Astrocyte (in vitro differentiated cells and primary cell): ENCODE results near the gene ALX4. TPM values are rescaled to one million over a fixed set of nuclear protein-coding genes. Genes with fewer than 3 reads are reported as not detected.

Experiments used
- DNase-seq: peaks from one replicate; pipeline ENCODE4 v3.0.0-alpha.2; 2010; ENCODE audit warnings: low read depth
- FAIRE-seq: peaks from 2 replicates; lab custom pipeline; 2011; peaks lifted over from hg19 to GRCh38; lab: Jason Lieb, UNC
- H2AFZ ChIP-seq: 2 replicates; pipeline ENCODE4 v1.6.0; 2012; ENCODE audit warnings: low read depth, low read length, inconsistent platforms
- H3K27ac ChIP-seq: 2 replicates; pipeline ENCODE4 v1.5.1; 2011; ENCODE audit warnings: low read depth, low read length, inconsistent platforms
- H3K27me3 ChIP-seq: 2 replicates; pipeline ENCODE4 v1.6.0; 2011; ENCODE audit warnings: low read length, inconsistent platforms; ENCODE audit not compliant: insufficient read depth
- H3K36me3 ChIP-seq: 2 replicates; pipeline ENCODE4 v1.5.1; 2011; ENCODE audit warnings: low read length, inconsistent platforms; ENCODE audit not compliant: insufficient read depth
- H3K4me1 ChIP-seq: 2 replicates; pipeline ENCODE4 v1.5.1; 2011; ENCODE audit warnings: low read length, inconsistent platforms; ENCODE audit not compliant: insufficient read depth
- H3K4me2 ChIP-seq: 2 replicates; pipeline ENCODE4 v1.6.0; 2012; ENCODE audit warnings: low read length, inconsistent platforms
- H3K4me3 ChIP-seq: 2 replicates; pipeline ENCODE4 v1.5.1; 2011; ENCODE audit warnings: low read depth, mild to moderate bottlenecking, low read length, inconsistent platforms; ENCODE audit not compliant: insufficient read depth
- H3K79me2 ChIP-seq: 2 replicates; pipeline ENCODE4 v1.6.0; 2012; ENCODE audit warnings: mild to moderate bottlenecking, low read length, inconsistent platforms; ENCODE audit not compliant: insufficient read depth
- H3K9ac ChIP-seq: 2 replicates; pipeline ENCODE4 v1.6.0; 2012; ENCODE audit warnings: mild to moderate bottlenecking, low read length, inconsistent platforms
- H3K9me3 ChIP-seq: 2 replicates; pipeline ENCODE4 v1.5.1; 2012; ENCODE audit warnings: low read depth, mild to moderate bottlenecking, low read length, inconsistent platforms; ENCODE audit not compliant: insufficient read depth
- H4K20me1 ChIP-seq: 2 replicates; pipeline ENCODE4 v1.6.0; 2012; ENCODE audit warnings: low read length, inconsistent platforms; ENCODE audit not compliant: insufficient read depth
- H3K27ac Mint-ChIP-seq: one replicate; pipeline ENCODE4 v1.8.0; 2021; ENCODE audit warnings: mild to moderate bottlenecking, mixed read lengths; ENCODE audit not compliant: unreplicated experiment
- H3K27me3 Mint-ChIP-seq: one replicate; pipeline ENCODE4 v1.8.0; 2021; ENCODE audit warnings: low read depth, mixed read lengths; ENCODE audit not compliant: unreplicated experiment
- H3K36me3 Mint-ChIP-seq: one replicate; pipeline ENCODE4 v1.8.0; 2021; ENCODE audit warnings: low read depth, mixed read lengths; ENCODE audit not compliant: unreplicated experiment
- H3K4me1 Mint-ChIP-seq: one replicate; pipeline ENCODE4 v1.8.0; 2021; ENCODE audit warnings: low read depth, mixed read lengths; ENCODE audit not compliant: unreplicated experiment
- H3K4me3 Mint-ChIP-seq: one replicate; pipeline ENCODE4 v1.8.0; 2021; ENCODE audit warnings: mild to moderate bottlenecking, moderate library complexity, mixed read lengths; ENCODE audit not compliant: unreplicated experiment
- H3K9me3 Mint-ChIP-seq: one replicate; pipeline ENCODE4 v1.8.0; 2021; ENCODE audit warnings: mild to moderate bottlenecking, mixed read lengths; ENCODE audit not compliant: unreplicated experiment
- EZH2 ChIP-seq: IDR thresholded peaks from 2 replicates; pipeline ENCODE4 v1.6.1; 2012; ENCODE audit warnings: mild to moderate bottlenecking, low read length, inconsistent platforms; ENCODE audit not compliant: insufficient read depth
- total RNA-seq: library from RNA; stranded (reverse); gene quantifications from 2 replicates; pipeline ENCODE4 v1.2.1, GENCODE V29; 2021
- TF ChIP-seq, protein P1 (sequence below): IDR thresholded peaks from 2 replicates; pipeline ENCODE4 v1.5.1; 2011; ENCODE audit warnings: low read depth, mild to moderate bottlenecking, inconsistent platforms, low read length, moderate library complexity; ENCODE audit not compliant: insufficient read depth

The ALX4 gene
- total RNA-seq, 1 donor from 2014 or later, result not detected

GRCh38 chr11:44308256-44308922 is 1.6 kb downstream of the ALX4 start:
- no peak overlapping the region for H2AFZ ChIP-seq
- no peak overlapping the region for H3K27ac ChIP-seq
- peaks cover 15% of the 10 kb centered on the region for H3K9me3 Mint-ChIP-seq
- H3K9me3 ChIP-seq, result no peaks in the 10 kb centered on the region
- H3K36me3 Mint-ChIP-seq, result no peaks in the 10 kb centered on the region
- FAIRE-seq (no peak), DNase-seq (no peak)
- no peaks in the 10 kb centered on the region for H3K36me3 ChIP-seq
- TF ChIP-seq EZH2, result peak; percentile 46
- TF ChIP-seq, protein P1, sequence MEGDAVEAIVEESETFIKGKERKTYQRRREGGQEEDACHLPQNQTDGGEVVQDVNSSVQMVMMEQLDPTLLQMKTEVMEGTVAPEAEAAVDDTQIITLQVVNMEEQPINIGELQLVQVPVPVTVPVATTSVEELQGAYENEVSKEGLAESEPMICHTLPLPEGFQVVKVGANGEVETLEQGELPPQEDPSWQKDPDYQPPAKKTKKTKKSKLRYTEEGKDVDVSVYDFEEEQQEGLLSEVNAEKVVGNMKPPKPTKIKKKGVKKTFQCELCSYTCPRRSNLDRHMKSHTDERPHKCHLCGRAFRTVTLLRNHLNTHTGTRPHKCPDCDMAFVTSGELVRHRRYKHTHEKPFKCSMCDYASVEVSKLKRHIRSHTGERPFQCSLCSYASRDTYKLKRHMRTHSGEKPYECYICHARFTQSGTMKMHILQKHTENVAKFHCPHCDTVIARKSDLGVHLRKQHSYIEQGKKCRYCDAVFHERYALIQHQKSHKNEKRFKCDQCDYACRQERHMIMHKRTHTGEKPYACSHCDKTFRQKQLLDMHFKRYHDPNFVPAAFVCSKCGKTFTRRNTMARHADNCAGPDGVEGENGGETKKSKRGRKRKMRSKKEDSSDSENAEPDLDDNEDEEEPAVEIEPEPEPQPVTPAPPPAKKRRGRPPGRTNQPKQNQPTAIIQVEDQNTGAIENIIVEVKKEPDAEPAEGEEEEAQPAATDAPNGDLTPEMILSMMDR, result no peak
- no peak overlapping the region for H3K4me2 ChIP-seq
- H3K27ac Mint-ChIP-seq, result no peak overlapping the region
- H3K27me3 ChIP-seq, result peaks cover 94% of the 10 kb centered on the region
- peaks cover 22% of the 10 kb centered on the region for H4K20me1 ChIP-seq
- H3K79me2 ChIP-seq, result no peaks in the 10 kb centered on the region
- peaks cover 81% of the 10 kb centered on the region for H3K27me3 Mint-ChIP-seq
- no peak overlapping the region for H3K4me3 Mint-ChIP-seq
- H3K4me1 Mint-ChIP-seq, result peaks cover 1% of the 10 kb centered on the region
- no peak overlapping the region for H3K9ac ChIP-seq
- no peak overlapping the region for H3K4me3 ChIP-seq
- peaks cover 6% of the 10 kb centered on the region for H3K4me1 ChIP-seq

GRCh38 chr11:44307340-44308099 is 2.4 kb downstream of the ALX4 start:
- FAIRE-seq, result no peak
- no peak for DNase-seq
- no peak overlapping the region for H3K27ac Mint-ChIP-seq
- Histone ChIP-seq H3K9me3 (no peaks in the 10 kb centered on the region), H3K36me3 (no peaks in the 10 kb centered on the region), H3K4me1 (peaks cover 6% of the 10 kb centered on the region), H3K79me2 (no peaks in the 10 kb centered on the region), H3K27me3 (peaks cover 94% of the 10 kb centered on the region), H3K4me2 (no peak overlapping the region), H2AFZ (no peak overlapping the region), H3K4me3 (no peak overlapping the region), H3K9ac (no peak overlapping the region), H3K27ac (no peak overlapping the region), H4K20me1 (peaks cover 22% of the 10 kb centered on the region)
- H3K9me3 Mint-ChIP-seq, result peaks cover 17% of the 10 kb centered on the region
- TF ChIP-seq EZH2, result no peak
- peaks cover 82% of the 10 kb centered on the region for H3K27me3 Mint-ChIP-seq
- H3K4me3 Mint-ChIP-seq, result peak overlapping the region; percentile 42
- H3K36me3 Mint-ChIP-seq, result no peaks in the 10 kb centered on the region
- H3K4me1 Mint-ChIP-seq, result peaks cover 1% of the 10 kb centered on the region

DNA sequence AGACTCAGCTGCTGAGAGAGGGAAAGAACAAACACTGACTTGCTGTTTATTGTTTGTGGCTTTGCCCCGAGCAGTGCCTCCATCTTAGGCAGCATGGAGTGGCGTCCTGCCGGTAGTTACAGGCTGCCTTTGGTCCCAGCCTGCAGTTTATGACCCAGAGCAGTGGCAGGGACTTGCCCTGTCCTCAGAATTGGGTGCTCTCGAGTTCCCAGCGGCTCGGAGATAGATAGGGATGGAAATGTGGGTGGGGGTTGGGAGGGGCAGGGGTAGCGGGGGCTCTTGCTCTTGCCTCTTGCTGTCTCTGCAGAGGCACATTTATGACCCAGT is 3.1 kb downstream of the ALX4 start:
- Histone ChIP-seq H3K27me3 (peaks cover 94% of the 10 kb centered on the region), H3K9me3 (no peaks in the 10 kb centered on the region), H3K36me3 (no peaks in the 10 kb centered on the region), H3K9ac (no peak overlapping the region), H3K4me1 (peaks cover 6% of the 10 kb centered on the region), H3K4me3 (no peak overlapping the region), H2AFZ (no peak overlapping the region), H4K20me1 (peaks cover 22% of the 10 kb centered on the region), H3K27ac (no peak overlapping the region), H3K4me2 (no peak overlapping the region), H3K79me2 (no peaks in the 10 kb centered on the region)
- Mint-ChIP-seq H3K27me3 (peaks cover 82% of the 10 kb centered on the region), H3K27ac (no peak overlapping the region), H3K4me1 (peaks cover 1% of the 10 kb centered on the region), H3K36me3 (no peaks in the 10 kb centered on the region), H3K9me3 (peaks cover 16% of the 10 kb centered on the region), H3K4me3 (no peak overlapping the region)
- no peak for DNase-seq
- TF ChIP-seq, protein P1, result no peak
- TF ChIP-seq EZH2, result no peak
- no peak for FAIRE-seq
